GM19463 (cell line): ENCODE measurements around the gene EFHD1.
"Not testable (repeated sequence)": the region's sequence is repeated elsewhere in the genome, so short reads cannot be mapped to it uniquely, and the experiment has no call there.

ENCODE experiments used
- ATAC-seq: cut with Tn5 transposase; IDR thresholded peaks from one replicate; pipeline ENCODE4 v1.9.1; 2021; ENCODE audit warnings: mild to moderate bottlenecking, moderate library complexity; ENCODE audit not compliant: unreplicated experiment

EFHD1 gene

DNA sequence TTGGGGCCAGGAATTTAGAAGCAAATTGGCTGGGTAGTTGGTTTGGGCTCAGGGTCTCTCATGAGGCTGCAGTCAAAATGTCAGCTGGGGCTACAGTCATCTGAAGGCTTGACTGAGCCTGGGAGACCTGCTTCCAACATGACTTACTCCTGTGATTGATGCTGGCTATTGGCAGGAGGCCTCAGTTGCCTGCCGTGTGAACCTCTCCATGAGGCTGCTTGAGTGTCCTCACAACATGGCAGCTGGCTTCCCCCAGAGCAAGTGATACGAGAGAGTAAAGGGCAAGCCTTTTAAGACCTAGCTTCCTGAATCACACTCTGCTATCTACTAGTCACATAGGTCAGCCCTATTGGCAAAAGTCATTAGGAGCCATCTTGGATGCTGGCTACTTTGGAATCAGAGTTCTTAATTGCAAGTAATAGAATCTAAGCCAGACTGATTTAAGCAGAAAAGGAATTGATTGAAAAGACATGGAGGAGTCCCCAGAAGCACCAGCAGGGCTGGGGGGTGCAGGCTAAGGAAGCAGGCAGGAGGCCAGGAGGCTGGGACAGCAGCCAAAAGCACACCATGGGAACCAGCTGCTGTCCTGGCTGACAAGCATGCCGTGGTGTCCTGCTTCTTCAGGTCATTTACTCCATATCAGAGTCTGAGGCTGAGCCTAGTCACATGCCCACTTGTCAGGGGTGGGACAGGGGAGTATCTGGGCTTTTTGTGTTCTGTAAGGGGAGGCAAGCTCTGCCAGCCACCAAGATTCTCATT, 55.9 kb downstream of the EFHD1 start:
- ATAC-seq: no peak

GRCh38 chr2:232691117-232691516, 57.7 kb downstream of the EFHD1 start:
- ATAC-seq: not testable (repeated sequence)

DNA sequence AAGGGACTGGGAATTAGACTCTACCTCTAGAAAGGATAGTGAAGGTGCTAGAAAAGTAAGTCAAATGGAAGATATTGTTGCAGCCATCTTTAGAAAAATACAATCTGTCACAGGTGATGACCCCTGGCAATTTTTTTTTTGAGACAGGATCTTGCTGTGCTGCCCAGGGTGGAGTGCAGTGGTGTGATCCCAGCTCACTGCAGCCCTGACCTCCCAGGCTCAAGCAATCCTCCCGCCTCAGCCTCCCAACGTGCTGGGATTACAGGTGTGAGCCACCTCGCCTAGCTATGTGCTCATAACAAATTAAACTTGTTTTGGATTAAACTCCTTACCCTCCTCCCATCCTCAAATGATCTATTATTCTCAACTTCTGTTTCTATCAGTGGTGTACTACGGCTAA, 59.9 kb downstream of the EFHD1 start:
- ATAC-seq: no peak

- no peak for ATAC-seq
These were observed 63.2 kb downstream of the EFHD1 start for GRCh38 chr2:232696609-232697058.

DNA sequence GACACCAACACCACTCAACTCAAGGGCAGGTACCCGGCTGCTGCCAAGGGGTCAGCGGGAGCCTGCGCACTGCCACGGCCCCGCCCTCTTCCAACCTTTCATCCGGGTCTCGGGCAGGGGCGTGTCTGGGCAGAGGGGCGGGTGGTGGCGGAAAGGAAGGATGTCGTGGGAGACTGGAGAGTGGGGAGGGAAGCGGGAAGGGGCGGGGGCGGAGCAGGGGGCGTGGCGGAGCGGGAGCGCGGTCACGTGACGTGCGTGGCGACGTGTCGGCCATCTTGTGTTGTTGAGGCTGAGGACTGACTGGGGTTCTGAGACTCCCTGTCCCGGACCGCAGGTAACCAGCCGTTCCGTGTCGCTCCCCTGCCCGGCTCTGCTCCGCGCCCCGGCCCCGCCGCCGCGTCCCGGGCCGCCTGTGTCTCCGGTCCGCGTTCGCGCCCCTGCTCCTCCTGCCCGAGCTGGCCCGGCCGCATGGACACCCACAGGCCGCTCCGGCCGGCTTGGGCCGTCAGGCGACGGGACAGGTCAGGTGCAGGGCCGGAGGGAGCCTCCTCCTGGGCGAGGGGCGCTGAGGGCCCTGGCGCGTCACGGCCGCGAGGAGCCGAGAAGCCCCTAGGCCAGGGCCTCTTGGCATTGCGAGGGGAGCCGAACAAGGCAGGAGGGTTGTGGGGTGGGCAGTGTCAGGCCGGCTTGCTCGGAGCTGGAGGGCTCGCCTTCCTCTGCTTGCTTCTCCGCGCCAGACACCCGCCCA, 63.8 kb downstream of the EFHD1 start, which contains the start of gene GIGYF2:
Gene GIGYF2, plus strand, starts transcription at position 273 of the 748 bp plus-strand sequence. CDS start 37,867 bp downstream, outside the sequence.
- peak; percentile 80 for ATAC-seq

- ATAC-seq: no peak
These were observed 64.4 kb downstream of the EFHD1 start for GRCh38 chr2:232697807-232698110.

- ATAC-seq: no peak
These were observed 65.2 kb downstream of the EFHD1 start for GRCh38 chr2:232698556-232699091.

DNA sequence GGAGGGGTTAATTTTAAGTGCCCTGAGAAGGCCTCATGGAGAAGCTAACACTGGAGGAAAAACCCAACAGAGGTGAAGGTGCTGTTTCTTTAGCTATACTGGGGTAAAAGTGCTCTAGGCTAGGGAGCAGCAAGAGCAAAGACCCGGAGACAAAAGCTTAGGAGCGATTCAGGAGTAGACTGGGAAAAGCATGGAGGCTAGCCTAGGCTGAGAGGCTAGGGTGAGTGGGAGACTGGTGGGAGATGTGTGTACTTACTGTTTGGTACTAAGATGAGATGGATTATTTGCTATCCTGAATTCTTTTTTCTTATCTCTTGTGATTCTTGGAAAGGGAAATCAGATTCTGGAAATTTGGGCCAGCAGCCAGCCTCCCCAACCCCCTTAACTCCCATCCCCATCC, 65.7 kb downstream of the EFHD1 start:
- no peak for ATAC-seq

- ATAC-seq: no peak
These were observed 66.8 kb downstream of the EFHD1 start for GRCh38 chr2:232700154-232700553.

GRCh38 chr2:232707076-232707475, 73.7 kb downstream of the EFHD1 start:
- no peak for ATAC-seq

- ATAC-seq: no peak
These were observed 80.1 kb downstream of the EFHD1 start for GRCh38 chr2:232713505-232713904.

- no peak for ATAC-seq
These were observed 81.6 kb downstream of the EFHD1 start for GRCh38 chr2:232714969-232715368.

GRCh38 chr2:232720056-232720455, 86.7 kb downstream of the EFHD1 start:
- not testable (repeated sequence) for ATAC-seq

DNA sequence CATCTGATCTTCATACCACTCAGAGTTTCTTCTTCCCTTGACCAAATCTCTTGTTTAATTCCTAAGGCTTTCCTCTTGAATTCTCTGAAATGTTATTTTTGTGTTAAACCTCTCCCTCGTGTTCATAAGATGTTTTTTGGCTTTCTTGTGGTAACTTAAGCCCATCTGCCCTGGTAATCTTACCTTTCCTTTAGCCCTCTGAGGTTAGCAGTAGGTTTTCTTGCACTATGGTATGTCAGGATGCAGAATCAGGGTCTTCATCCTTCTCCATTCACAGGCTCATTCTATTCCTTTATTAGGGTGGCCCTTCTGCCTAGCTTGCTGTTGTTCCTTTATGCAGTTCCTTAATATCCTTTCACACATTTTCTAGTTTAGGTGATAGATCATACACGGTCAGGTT, 87.9 kb downstream of the EFHD1 start:
- ATAC-seq: no peak

GRCh38 chr2:232721882-232722281, 88.5 kb downstream of the EFHD1 start:
- ATAC-seq: no peak

- ATAC-seq: no peak
These were observed 89.6 kb downstream of the EFHD1 start for GRCh38 chr2:232723027-232723426.

DNA sequence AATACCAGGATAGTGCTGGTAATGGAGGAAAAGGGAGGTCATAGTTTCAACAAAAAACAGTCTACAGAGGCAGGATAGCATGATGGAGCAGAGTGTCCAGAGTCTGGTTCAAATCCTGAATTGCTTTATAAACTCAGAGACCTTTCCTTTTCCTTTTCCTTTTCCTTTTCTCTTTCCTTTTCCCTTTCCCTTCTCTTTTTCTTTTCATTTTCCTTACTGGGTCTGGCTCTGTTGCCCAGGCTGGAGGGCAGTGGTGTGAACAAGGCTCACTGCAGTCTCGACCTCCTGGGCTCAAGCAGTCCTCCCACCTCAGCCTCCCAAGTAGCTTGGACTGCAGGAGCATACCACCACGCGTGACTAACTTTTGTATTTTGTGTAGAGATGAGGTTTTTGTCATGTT, 95.4 kb downstream of the EFHD1 start:
- ATAC-seq: no peak

DNA sequence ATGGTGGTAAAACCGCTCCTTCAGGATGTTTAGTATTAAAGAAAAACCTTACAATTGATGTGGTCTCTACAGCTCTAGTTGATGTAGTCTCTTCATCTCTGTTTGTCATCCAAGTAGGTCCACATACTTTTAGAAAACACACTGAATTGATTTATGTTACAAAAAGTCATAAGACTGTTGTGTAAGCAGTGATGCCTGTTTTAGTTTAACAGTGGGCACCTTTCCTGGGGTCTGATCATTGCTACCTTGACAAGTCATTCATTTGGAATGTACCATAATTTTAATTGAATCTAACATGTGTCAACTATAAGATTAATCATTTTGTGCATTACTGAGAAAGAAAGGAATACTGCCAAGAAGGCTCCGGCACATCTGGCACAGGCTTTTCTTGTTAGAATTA, 98.1 kb downstream of the EFHD1 start:
- no peak for ATAC-seq
